Upper lobe of left lung (tissue), 4 donors: ENCODE data around the gene ASIC4.

Source experiments
- EP300 ChIP-seq, 4 donors: sonication (generic); formaldehyde crosslinking; IDR thresholded peaks; one replicate each; pipeline ENCODE4 v1.5.1; 2017; ENCODE audit warnings: antibody characterized with exemption in 4 of 4, control low read depth in 2 of 4
- TF ChIP-seq, protein P1 (sequence below), 6 experiments: fragments of 450-650 bp in 4 of 6; fragments of 200-600 bp in 2 of 6; sonication (generic) in 2 of 6; IDR thresholded peaks; one replicate each; pipeline ENCODE4 v1.5.1; 2016 to 2019; ENCODE audit warnings: antibody characterized with exemption in 6 of 6

GRCh38 chr2:219526320-219527075, 12.2 kb downstream of the ASIC4 start:
- TF ChIP-seq, protein P1, sequence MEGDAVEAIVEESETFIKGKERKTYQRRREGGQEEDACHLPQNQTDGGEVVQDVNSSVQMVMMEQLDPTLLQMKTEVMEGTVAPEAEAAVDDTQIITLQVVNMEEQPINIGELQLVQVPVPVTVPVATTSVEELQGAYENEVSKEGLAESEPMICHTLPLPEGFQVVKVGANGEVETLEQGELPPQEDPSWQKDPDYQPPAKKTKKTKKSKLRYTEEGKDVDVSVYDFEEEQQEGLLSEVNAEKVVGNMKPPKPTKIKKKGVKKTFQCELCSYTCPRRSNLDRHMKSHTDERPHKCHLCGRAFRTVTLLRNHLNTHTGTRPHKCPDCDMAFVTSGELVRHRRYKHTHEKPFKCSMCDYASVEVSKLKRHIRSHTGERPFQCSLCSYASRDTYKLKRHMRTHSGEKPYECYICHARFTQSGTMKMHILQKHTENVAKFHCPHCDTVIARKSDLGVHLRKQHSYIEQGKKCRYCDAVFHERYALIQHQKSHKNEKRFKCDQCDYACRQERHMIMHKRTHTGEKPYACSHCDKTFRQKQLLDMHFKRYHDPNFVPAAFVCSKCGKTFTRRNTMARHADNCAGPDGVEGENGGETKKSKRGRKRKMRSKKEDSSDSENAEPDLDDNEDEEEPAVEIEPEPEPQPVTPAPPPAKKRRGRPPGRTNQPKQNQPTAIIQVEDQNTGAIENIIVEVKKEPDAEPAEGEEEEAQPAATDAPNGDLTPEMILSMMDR (IDR thresholded peaks at IDR 0.05), result no peak
- TF ChIP-seq EP300 (IDR thresholded peaks at IDR 0.05), result no peak
